Endothelial cell of umbilical vein (primary cell): ENCODE results near the gene HNRNPU. TPM values are rescaled to one million over a fixed set of nuclear protein-coding genes. Genes with fewer than 3 reads are reported as not detected.

Experiments used
- BruUV-seq: library from RNA; stranded (reverse); fragments of 400-500 nt; replicated peaks from 2 replicates; lab custom pipeline; 2021; lab: Mats Ljungman, UMichigan
- CTCF ChIA-PET: fragments of 300-600, 350-600 bp; sonication (Branson Sonifier 250); formaldehyde crosslinking; loops from one replicate; lab custom pipeline; 2021; ENCODE audit warnings: antibody characterized with exemption, inconsistent platforms; lab: Charles Lee
- POLR2A ChIA-PET: fragments of 300-600, 350-600 bp; sonication (Branson Sonifier 250); formaldehyde crosslinking; loops from one replicate; lab custom pipeline; 2021; ENCODE audit warnings: antibody characterized with exemption, inconsistent platforms; lab: Charles Lee
- DNase-seq: peaks from one replicate; pipeline ENCODE4 v3.0.0-alpha.2; 2011; ENCODE audit warnings: low read depth, low spot score
- FAIRE-seq: peaks from 2 replicates; lab custom pipeline; 2011; peaks lifted over from hg19 to GRCh38; lab: Jason Lieb, UNC
- H2AFZ ChIP-seq: 2 replicates; pipeline ENCODE4 v1.6.0; 2012; ENCODE audit warnings: low read depth, low read length, control low read depth, inconsistent platforms
- H3K27ac ChIP-seq: 2 replicates; pipeline ENCODE4 v1.5.1; 2011; ENCODE audit warnings: low read depth, mild to moderate bottlenecking, control low read depth, low read length, moderate library complexity; ENCODE audit not compliant: insufficient read depth
- H3K27me3 ChIP-seq, 2 experiments: 2 replicates each; pipeline versions ENCODE4 v1.6.0 to v1.6.1; 2011; ENCODE audit warnings: low read length in 2 of 2, mixed read lengths in 1 of 2; ENCODE audit not compliant: control insufficient read depth in 2 of 2, insufficient read depth in 2 of 2
- H3K36me3 ChIP-seq, 2 experiments: 2 replicates in 1 of 2; 3 replicates in 1 of 2; pipeline ENCODE4 v1.5.1; 2011; ENCODE audit warnings: low read length in 2 of 2, mild to moderate bottlenecking in 1 of 2, moderate library complexity in 1 of 2; ENCODE audit not compliant: control insufficient read depth in 2 of 2, insufficient read depth in 2 of 2; ENCODE audit errors: extremely low read depth in 1 of 2
- H3K4me1 ChIP-seq: 3 replicates; pipeline ENCODE4 v1.5.1; 2011; ENCODE audit warnings: mild to moderate bottlenecking, low read length; ENCODE audit not compliant: control insufficient read depth, insufficient read depth; ENCODE audit errors: extremely low read depth
- H3K4me2 ChIP-seq: 2 replicates; pipeline ENCODE4 v1.6.1; 2011; ENCODE audit warnings: low read length, control low read depth, mixed read lengths; ENCODE audit not compliant: insufficient read depth
- H3K4me3 ChIP-seq, 3 experiments: fragments of 200-600 bp in 1 of 3; sonication (generic), shearing (Covaris generic) in 1 of 3; replicated peaks in 1 of 3; 2 replicates each; pipeline ENCODE4 v1.5.1; 2011 to 2016; ENCODE audit warnings: control low read depth in 3 of 3, low read length in 3 of 3, mild to moderate bottlenecking in 2 of 3, inconsistent platforms in 1 of 3, low read depth in 1 of 3, moderate library complexity in 1 of 3; ENCODE audit not compliant: insufficient read depth in 1 of 3
- H3K79me2 ChIP-seq: 2 replicates; pipeline ENCODE4 v1.6.0; 2012; ENCODE audit warnings: low read length, inconsistent platforms; ENCODE audit not compliant: control insufficient read depth, insufficient read depth
- H3K9ac ChIP-seq: replicated peaks from 2 replicates; pipeline ENCODE3; 2011; ENCODE audit warnings: low read length, control low read depth; ENCODE audit not compliant: insufficient read depth; ENCODE audit errors: extremely low read depth
- H3K9me1 ChIP-seq: replicated peaks from 3 replicates; pipeline ENCODE4 v1.6.0; 2011; ENCODE audit warnings: mild to moderate bottlenecking, low read length; ENCODE audit not compliant: control insufficient read depth, insufficient read depth; ENCODE audit errors: extremely low read depth
- H3K9me3 ChIP-seq: replicated peaks from 2 replicates; pipeline ENCODE4 v1.5.1; 2012; ENCODE audit warnings: low read length, inconsistent platforms; ENCODE audit not compliant: control insufficient read depth, insufficient read depth
- H4K20me1 ChIP-seq: replicated peaks from 2 replicates; pipeline ENCODE3; 2011; ENCODE audit warnings: mild to moderate bottlenecking, low read length; ENCODE audit not compliant: control insufficient read depth, insufficient read depth; ENCODE audit errors: extremely low read depth
- EZH2 ChIP-seq: IDR thresholded peaks from 2 replicates; pipeline ENCODE4 v1.6.1; 2012; ENCODE audit warnings: borderline replicate concordance, low read depth, mild to moderate bottlenecking, moderate library complexity, low read length, inconsistent platforms; ENCODE audit not compliant: severe bottlenecking
- FOS ChIP-seq: IDR thresholded peaks from 2 replicates; pipeline ENCODE4 v1.6.1; 2011; ENCODE audit warnings: mild to moderate bottlenecking, low read length, moderate library complexity, borderline replicate concordance; ENCODE audit not compliant: insufficient read depth
- GATA2 ChIP-seq: IDR thresholded peaks from 2 replicates; pipeline ENCODE4 v1.7.0; 2011; ENCODE audit warnings: low read depth, mild to moderate bottlenecking, moderate library complexity, mixed read lengths, low read length; ENCODE audit not compliant: insufficient read length, insufficient read depth
- JUN ChIP-seq: IDR thresholded peaks from 2 replicates; pipeline ENCODE4 v1.6.1; 2011; ENCODE audit warnings: borderline replicate concordance, low read depth; ENCODE audit not compliant: insufficient read length, insufficient read depth
- MYC ChIP-seq: IDR thresholded peaks from one replicate; pipeline ENCODE4 v1.6.1; 2011; ENCODE audit warnings: mild to moderate bottlenecking, low read depth, low read length
- POLR2A ChIP-seq: IDR thresholded peaks from 2 replicates; pipeline ENCODE4 v1.6.1; 2012; ENCODE audit warnings: low read depth, mild to moderate bottlenecking, control low read depth, low read length
- POLR2AphosphoS5 ChIP-seq: IDR thresholded peaks from 2 replicates; pipeline ENCODE4 v1.6.1; 2012; ENCODE audit warnings: low read depth, mild to moderate bottlenecking, control low read depth, low read length, moderate library complexity; ENCODE audit not compliant: insufficient read depth
- dilution Hi-C: fragments of 300-500 bp; cut with MboI; formaldehyde crosslinking; loops from one replicate; pipeline ENCODE4 v1.15.0; 2019; ENCODE audit warnings: low sequenced_read_pairs; ENCODE audit not compliant: extremely low pct_ligation_motif_present
- intact Hi-C: fragments of 100-400 bp; cut with micrococcal nuclease; formaldehyde crosslinking; loops from one replicate; pipeline ENCODE4 v1.10.0; 2022
- polyA plus RNA-seq, 4 experiments: library from polyadenylated mRNA; depleted of rRNA in 3 of 4; stranded (reverse) in 3 of 4; unstranded in 1 of 4; fragments of >200 nt; gene quantifications; 2 replicates each; pipeline versions ENCODE4 v1.2.1 to v1.2.3, GENCODE V29; 2011 to 2012; ENCODE audit warnings: missing spikeins in 1 of 4
- total RNA-seq: library from RNA; stranded (reverse); gene quantifications from 2 replicates; pipeline ENCODE4 v1.2.3, GENCODE V29; 2021
- TF ChIP-seq, protein P1 (sequence below): IDR thresholded peaks from 2 replicates; pipeline ENCODE4 v1.6.1; 2011; ENCODE audit not compliant: insufficient read depth, insufficient read length
- TF ChIP-seq, protein P2 (sequence below), 2 donors: IDR thresholded peaks; 1 replicate in 1 of 2; 2 replicates in 1 of 2; pipeline ENCODE4 v1.5.1; 2011; ENCODE audit warnings: low read length in 2 of 2, mild to moderate bottlenecking in 2 of 2, moderate library complexity in 2 of 2, control low read depth in 1 of 2, inconsistent platforms in 1 of 2, low read depth in 1 of 2; ENCODE audit not compliant: insufficient read depth in 1 of 2; ENCODE audit errors: extremely low read depth in 1 of 2

Gene HNRNPU
- total and polyA plus RNA-seq, 2 donors (not counting 3 experiments of a cell fraction or from before 2014, with no cell fraction given), result 68.7 to 417 TPM

DNA sequence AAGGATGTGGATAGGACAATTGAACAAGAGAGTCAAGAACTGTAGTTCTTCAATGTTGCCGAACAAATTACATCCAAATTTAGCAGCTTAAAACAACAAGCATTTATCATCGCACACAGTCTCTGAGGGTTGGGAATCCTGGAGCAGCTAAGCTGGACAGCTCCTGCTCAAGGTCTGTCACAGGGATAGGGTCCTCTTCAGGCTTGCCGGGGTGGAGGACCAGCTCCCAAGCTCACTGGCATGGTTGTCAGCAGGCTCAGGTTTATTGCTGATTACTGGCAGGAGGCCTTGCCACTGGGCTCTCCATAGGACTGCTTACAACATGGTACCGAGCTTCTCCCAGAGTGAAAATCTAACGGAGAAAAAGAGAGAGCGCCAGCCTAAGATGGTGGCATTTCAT lies 51.0 kb downstream of the HNRNPU start:
- POLR2A ChIA-PET, result interaction anchor here (1.2 kb wide), 1 partner anchor 22 kb away, joined by 3 read pairs; no protein-coding TSS in a partner anchor
- dilution Hi-C loops, result no loop called here
- intact Hi-C loops, result no loop called here

More for the DNA sequence above, 51.0 kb downstream of the HNRNPU start:
- DNase-seq (no peak), FAIRE-seq (no peak)
- Histone ChIP-seq H4K20me1 (no peaks in the 10 kb centered on the region), H3K27me3 (peaks cover 3 to 7% of the 10 kb centered on the region in 2 experiments), H3K36me3 (no peaks in the 10 kb centered on the region), H3K9ac (no peak overlapping the region), H3K4me1 (no peaks in the 10 kb centered on the region), H3K79me2 (no peaks in the 10 kb centered on the region), H3K4me2 (no peak overlapping the region), H3K4me3 (no peak overlapping the region), H2AFZ (no peak overlapping the region), H3K9me3 (no peaks in the 10 kb centered on the region), H3K27ac (no peak overlapping the region), H3K9me1 (no peaks in the 10 kb centered on the region)
- BruUV-seq, result no TSS peak
- CTCF ChIA-PET, result interaction anchor here (0.7 to 2.3 kb wide), 6 partner anchors 11 to 229 kb away, joined by 3 to 11 read pairs (median 5); no protein-coding TSS in a partner anchor
- TF ChIP-seq MYC (no peak), EZH2 (no peak), JUN (no peak), GATA2 (no peak), FOS (no peak), POLR2AphosphoS5 (no peak), POLR2A (no peak)
- TF ChIP-seq, protein P1, sequence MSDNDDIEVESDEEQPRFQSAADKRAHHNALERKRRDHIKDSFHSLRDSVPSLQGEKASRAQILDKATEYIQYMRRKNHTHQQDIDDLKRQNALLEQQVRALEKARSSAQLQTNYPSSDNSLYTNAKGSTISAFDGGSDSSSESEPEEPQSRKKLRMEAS, result no peak
- TF ChIP-seq, protein P2, sequence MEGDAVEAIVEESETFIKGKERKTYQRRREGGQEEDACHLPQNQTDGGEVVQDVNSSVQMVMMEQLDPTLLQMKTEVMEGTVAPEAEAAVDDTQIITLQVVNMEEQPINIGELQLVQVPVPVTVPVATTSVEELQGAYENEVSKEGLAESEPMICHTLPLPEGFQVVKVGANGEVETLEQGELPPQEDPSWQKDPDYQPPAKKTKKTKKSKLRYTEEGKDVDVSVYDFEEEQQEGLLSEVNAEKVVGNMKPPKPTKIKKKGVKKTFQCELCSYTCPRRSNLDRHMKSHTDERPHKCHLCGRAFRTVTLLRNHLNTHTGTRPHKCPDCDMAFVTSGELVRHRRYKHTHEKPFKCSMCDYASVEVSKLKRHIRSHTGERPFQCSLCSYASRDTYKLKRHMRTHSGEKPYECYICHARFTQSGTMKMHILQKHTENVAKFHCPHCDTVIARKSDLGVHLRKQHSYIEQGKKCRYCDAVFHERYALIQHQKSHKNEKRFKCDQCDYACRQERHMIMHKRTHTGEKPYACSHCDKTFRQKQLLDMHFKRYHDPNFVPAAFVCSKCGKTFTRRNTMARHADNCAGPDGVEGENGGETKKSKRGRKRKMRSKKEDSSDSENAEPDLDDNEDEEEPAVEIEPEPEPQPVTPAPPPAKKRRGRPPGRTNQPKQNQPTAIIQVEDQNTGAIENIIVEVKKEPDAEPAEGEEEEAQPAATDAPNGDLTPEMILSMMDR (IDR thresholded peaks at IDR 0.05; ENCODE audit: extremely low read depth in 1 of 2, insufficient read depth in 1 of 2, low read depth in 1 of 2, low read length in 2 of 2), result no peak
